SU-DHL-6 (cell line): ENCODE data around the gene HINFP.

Experiments
- H2AFZ ChIP-seq: fragments of 200-600 bp; sonication (generic); 2 replicates; pipeline ENCODE4 v1.6.1; 2014; ENCODE audit warnings: low read depth, mild to moderate bottlenecking, moderate library complexity, mixed read lengths, antibody characterized with exemption, low read length; ENCODE audit not compliant: severe bottlenecking
- H3F3A ChIP-seq: fragments of 200-600 bp; shearing (Covaris generic); 2 replicates; pipeline ENCODE4 v1.6.0; 2016; ENCODE audit warnings: antibody characterized with exemption, mild to moderate bottlenecking; ENCODE audit not compliant: insufficient read depth
- H3K27ac ChIP-seq: fragments of 200-600 bp; sonication (generic); 2 replicates; pipeline ENCODE4 v1.5.1; 2016; ENCODE audit warnings: low read depth, mild to moderate bottlenecking, low read length, moderate library complexity, mixed read lengths
- H3K27me3 ChIP-seq: fragments of 200-600 bp; sonication (generic), shearing (Covaris generic); 2 replicates; pipeline ENCODE4 v1.6.0; 2014; ENCODE audit warnings: mild to moderate bottlenecking, low read length
- H3K36me3 ChIP-seq: fragments of 200-600 bp; sonication (generic); 2 replicates; pipeline ENCODE4 v1.6.1; 2014; ENCODE audit warnings: mild to moderate bottlenecking, low read length, mixed read lengths
- H3K4me2 ChIP-seq: fragments of 300-600, 200-600 bp; shearing (Covaris generic), sonication (generic); 2 replicates; pipeline ENCODE4 v1.6.0; 2014; ENCODE audit warnings: low read length, low read depth, mild to moderate bottlenecking; ENCODE audit not compliant: poor library complexity, severe bottlenecking
- H3K4me3 ChIP-seq: fragments of 200-600 bp; sonication (generic); 2 replicates; pipeline ENCODE4 v1.5.1; 2014; ENCODE audit warnings: antibody characterized with exemption, low read length, mild to moderate bottlenecking, mixed read lengths; ENCODE audit not compliant: insufficient read depth, poor library complexity, severe bottlenecking
- H3K79me2 ChIP-seq: fragments of 200-600 bp; sonication (generic); 2 replicates; pipeline ENCODE4 v1.6.1; 2014; ENCODE audit warnings: mild to moderate bottlenecking, low read length, moderate library complexity; ENCODE audit not compliant: insufficient read depth
- H3K9ac ChIP-seq: fragments of 200-600 bp; sonication (generic); 2 replicates; pipeline ENCODE4 v1.7.0; 2014; ENCODE audit warnings: mild to moderate bottlenecking, low read length
- H3K9me2 ChIP-seq: fragments of 200-600 bp; sonication (generic); replicated peaks from 2 replicates; pipeline ENCODE4 v1.6.1; 2014; ENCODE audit warnings: low read length; ENCODE audit not compliant: insufficient read depth
- H3K9me3 ChIP-seq: fragments of 200-600 bp; sonication (generic); 2 replicates; pipeline ENCODE4 v1.6.1; 2014; ENCODE audit warnings: low read length, mixed read lengths; ENCODE audit not compliant: insufficient read depth
- H4K20me1 ChIP-seq: fragments of 200-600 bp; sonication (generic); 2 replicates; pipeline ENCODE4 v1.6.1; 2014; ENCODE audit warnings: low read depth, mild to moderate bottlenecking, antibody characterized with exemption, low read length, moderate library complexity, mixed read lengths
- EZH2phosphoT487 ChIP-seq: fragments of 200-600 bp; sonication (generic), shearing (Covaris generic); conservative IDR thresholded peaks from 2 replicates; pipeline ENCODE4 v1.6.1; 2018; ENCODE audit warnings: mild to moderate bottlenecking, antibody characterized with exemption, low read length, moderate library complexity, mixed read lengths
- TF ChIP-seq, protein P1 (sequence below): fragments of 200-600 bp; sonication (generic); IDR thresholded peaks from one replicate; pipeline ENCODE4 v1.5.1; 2017; ENCODE audit warnings: antibody characterized with exemption, mild to moderate bottlenecking, low read length, moderate library complexity; ENCODE audit not compliant: insufficient read depth, poor library complexity, severe bottlenecking

HINFP gene

GRCh38 chr11:119081682-119082260, 39.6 kb upstream of the HINFP start:
- no peak overlapping the region for H3K9ac ChIP-seq
- H3K9me2 ChIP-seq = no peaks in the 10 kb centered on the region
- H3K9me3 ChIP-seq = no peaks in the 10 kb centered on the region
- H3K4me2 ChIP-seq = no peak overlapping the region
- H3K27me3 ChIP-seq = no peaks in the 10 kb centered on the region
- no peak overlapping the region for H2AFZ ChIP-seq
- H3K27ac ChIP-seq = no peak overlapping the region
- TF ChIP-seq, protein P1, sequence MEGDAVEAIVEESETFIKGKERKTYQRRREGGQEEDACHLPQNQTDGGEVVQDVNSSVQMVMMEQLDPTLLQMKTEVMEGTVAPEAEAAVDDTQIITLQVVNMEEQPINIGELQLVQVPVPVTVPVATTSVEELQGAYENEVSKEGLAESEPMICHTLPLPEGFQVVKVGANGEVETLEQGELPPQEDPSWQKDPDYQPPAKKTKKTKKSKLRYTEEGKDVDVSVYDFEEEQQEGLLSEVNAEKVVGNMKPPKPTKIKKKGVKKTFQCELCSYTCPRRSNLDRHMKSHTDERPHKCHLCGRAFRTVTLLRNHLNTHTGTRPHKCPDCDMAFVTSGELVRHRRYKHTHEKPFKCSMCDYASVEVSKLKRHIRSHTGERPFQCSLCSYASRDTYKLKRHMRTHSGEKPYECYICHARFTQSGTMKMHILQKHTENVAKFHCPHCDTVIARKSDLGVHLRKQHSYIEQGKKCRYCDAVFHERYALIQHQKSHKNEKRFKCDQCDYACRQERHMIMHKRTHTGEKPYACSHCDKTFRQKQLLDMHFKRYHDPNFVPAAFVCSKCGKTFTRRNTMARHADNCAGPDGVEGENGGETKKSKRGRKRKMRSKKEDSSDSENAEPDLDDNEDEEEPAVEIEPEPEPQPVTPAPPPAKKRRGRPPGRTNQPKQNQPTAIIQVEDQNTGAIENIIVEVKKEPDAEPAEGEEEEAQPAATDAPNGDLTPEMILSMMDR = no peak
- no peak for TF ChIP-seq EZH2phosphoT487
- peaks cover 11% of the 10 kb centered on the region for H3K79me2 ChIP-seq
- H3K4me3 ChIP-seq = no peak overlapping the region
- H4K20me1 ChIP-seq = no peaks in the 10 kb centered on the region
- no peaks in the 10 kb centered on the region for H3K36me3 ChIP-seq
- H3F3A ChIP-seq = 0 out of 2 replicates have a peak, but pooled peaks cover 3% of the 10 kb centered on the region

DNA sequence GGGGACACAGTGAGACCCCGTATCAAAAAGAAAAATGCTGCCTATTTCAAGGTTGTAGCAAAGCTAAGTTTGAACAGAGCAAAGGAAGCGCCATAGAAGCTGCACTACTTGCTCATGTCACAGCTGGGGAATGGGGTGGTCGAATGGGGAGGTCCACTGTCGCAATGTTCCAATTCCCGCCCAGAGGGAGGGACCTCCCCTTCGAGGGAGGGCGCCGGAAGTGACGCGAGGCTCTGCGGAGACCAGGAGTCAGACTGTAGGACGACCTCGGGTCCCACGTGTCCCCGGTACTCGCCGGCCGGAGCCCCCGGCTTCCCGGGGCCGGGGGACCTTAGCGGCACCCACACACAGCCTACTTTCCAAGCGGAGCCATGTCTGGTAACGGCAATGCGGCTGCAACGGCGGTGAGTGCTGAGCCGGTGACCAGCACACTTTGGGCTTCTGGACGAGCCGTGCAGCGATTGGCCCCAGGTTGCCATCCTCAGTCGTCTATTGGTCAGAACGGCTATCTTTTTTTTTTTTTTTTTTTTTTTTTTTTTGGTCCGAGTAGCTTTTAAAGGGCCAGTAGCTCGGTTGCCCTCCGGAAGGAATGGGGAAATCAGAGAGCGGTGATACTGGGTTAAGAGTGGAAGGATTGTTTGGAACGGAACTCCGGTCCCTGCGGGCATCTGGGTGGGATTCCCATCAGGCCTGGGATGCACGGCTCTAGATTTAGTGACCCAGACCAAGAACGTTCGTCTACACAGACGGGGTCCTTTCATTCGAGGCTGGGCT, 36.5 kb upstream of the HINFP start, which contains the start of gene HMBS:
Gene HMBS, plus strand, starts transcription at position 219 of the 774 bp plus-strand sequence. Its CDS starts 153 bp downstream, at position 372.
- H3K4me2 ChIP-seq = peak within 1 kb of the TSS; percentile 74
- TF ChIP-seq EZH2phosphoT487 = no peak
- TF ChIP-seq, protein P1 = no peak
- peak within 1 kb of the TSS; percentile 74 for H3K9ac ChIP-seq
- H2AFZ ChIP-seq = peak within 1 kb of the TSS; percentile 88
- peak within 1 kb of the TSS; percentile 68 for H3K4me3 ChIP-seq
- H3K36me3 ChIP-seq = no peaks in the 10 kb centered on the region
- H3K27ac ChIP-seq = peak within 1 kb of the TSS; percentile 83
- H4K20me1 ChIP-seq = no peaks in the 10 kb centered on the region
- H3K9me2 ChIP-seq = no peaks in the 10 kb centered on the region
- H3K79me2 ChIP-seq = peaks cover 11% of the 10 kb centered on the region
- H3K27me3 ChIP-seq = no peaks in the 10 kb centered on the region
- H3K9me3 ChIP-seq = no peaks in the 10 kb centered on the region
- 0 out of 2 replicates have a peak, but pooled peaks cover 8% of the 10 kb centered on the region for H3F3A ChIP-seq

DNA sequence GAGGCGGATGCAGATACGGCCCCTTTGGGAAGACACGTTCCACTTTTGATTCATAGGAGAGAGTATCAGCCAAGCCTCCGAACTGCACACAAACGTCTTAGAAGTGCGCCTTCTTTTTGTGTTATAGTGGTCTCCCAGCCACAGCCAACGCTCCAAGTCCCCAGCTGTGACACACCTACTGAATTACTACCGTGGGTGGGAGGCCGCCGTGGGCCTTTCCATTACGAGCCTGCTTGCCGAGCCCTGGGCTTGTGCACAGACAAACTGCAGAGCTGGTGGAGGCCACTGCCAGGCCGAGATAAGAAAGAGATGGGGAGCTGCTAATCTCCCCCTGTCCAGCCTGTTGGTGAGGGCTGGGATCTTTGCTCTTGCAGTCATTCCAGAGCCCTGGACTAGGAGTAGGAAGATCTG, 35.9 kb upstream of the HINFP start:
- peaks cover 11% of the 10 kb centered on the region for H3K79me2 ChIP-seq
- no peaks in the 10 kb centered on the region for H3K27me3 ChIP-seq
- no peaks in the 10 kb centered on the region for H4K20me1 ChIP-seq
- no peaks in the 10 kb centered on the region for H3K36me3 ChIP-seq
- H3K9me2 ChIP-seq = no peaks in the 10 kb centered on the region
- peak overlapping the region; percentile 68 for H3K4me3 ChIP-seq
- H3F3A ChIP-seq = 0 out of 2 replicates have a peak, but pooled peaks cover 13% of the 10 kb centered on the region
- H3K9ac ChIP-seq = peak overlapping the region; percentile 74
- H3K27ac ChIP-seq = peak overlapping the region; percentile 83
- TF ChIP-seq, protein P1 = no peak
- no peak for TF ChIP-seq EZH2phosphoT487
- peak overlapping the region; percentile 74 for H3K4me2 ChIP-seq
- no peak overlapping the region for H2AFZ ChIP-seq
- H3K9me3 ChIP-seq = no peaks in the 10 kb centered on the region
